ENCODE measurements around the gene CHST7. TPM values are rescaled to one million over a fixed set of nuclear protein-coding genes. Genes with fewer than 3 reads are reported as not detected.

The CHST7 gene
- total and polyA plus RNA-seq, 2 of the 13 experiments (the other 11 are each of a cell fraction or from before 2014, with no cell fraction given), result 2.4 to 5.2 TPM

- TF ChIP-seq EHMT2 (IDR thresholded peaks at IDR 0.05; ENCODE audit: borderline replicate concordance, low read depth, low read length), result no peak
Observed at GRCh38 chrX:46601283-46601682, 27.7 kb downstream of the CHST7 start (continued).

- Histone ChIP-seq H3K9ac (ENCODE audit: insufficient read depth, low read depth, low read length) (no peak overlapping the region), H3K36me3 (replicated peaks in 1 of 2; ENCODE audit: control insufficient read depth in 1 of 2, insufficient read depth in 2 of 2, low read length in 2 of 2) (no peaks in the 10 kb centered on the region; a peak in 1 of 5 replicates), H3K79me2 (ENCODE audit: insufficient read depth, low read length) (no peaks in the 10 kb centered on the region), H3K4me2 (ENCODE audit: low read depth, low read length) (no peak overlapping the region), H4K20me1 (ENCODE audit: insufficient read depth, low read length) (no peaks in the 10 kb centered on the region), H3K4me1 (ENCODE audit: insufficient read depth, low read length) (no peaks in the 10 kb centered on the region), H2AFZ (ENCODE audit: low read length) (no peak overlapping the region), H3K27me3 (ENCODE audit: control insufficient read depth in 1 of 2, insufficient read depth in 2 of 2, low read length in 2 of 2) (no peaks in the 10 kb centered on the region), H3K27ac (ENCODE audit: extremely low read length, insufficient read depth, low read length) (no peak overlapping the region), H3K4me3 (replicated peaks in 1 of 3; ENCODE audit: insufficient read depth in 1 of 3, low read depth in 2 of 3, low read length in 3 of 3) (no peak overlapping the region), H3K9me3 (ENCODE audit: low read length) (no peaks in the 10 kb centered on the region)
- DNase-seq (ENCODE audit: low spot score) (no peak), ATAC-seq (no peak), FAIRE-seq (peak; percentile 18)
- 97% methylated on average over 6 of the region's 6 CpGs for WGBS (ENCODE audit: low lambda C conversion rate)
- BruUV-seq (replicated peaks), result no TSS peak
- intact Hi-C loops (cut with micrococcal nuclease; ENCODE audit: unreplicated experiment) (no loop called here), in situ Hi-C loops (cut with HindIII; ENCODE audit: extremely low pct_ligation_motif_present, low pct_unique_long_range_greater_than_20kb) (no loop called here)
- CTCF ChIA-PET (ENCODE audit: low intra/inter-chr PET ratio, low total read pairs), result no interaction called here
- POLR2A ChIA-PET, result no interaction called here
- no peak for TF ChIP-seq CBX1 (IDR thresholded peaks at IDR 0.05; ENCODE audit: low read depth)
- TF ChIP-seq GATA4 (IDR thresholded peaks at IDR 0.05; ENCODE audit: borderline replicate concordance, low read depth), result no peak
- no peak for TF ChIP-seq POLR2G (IDR thresholded peaks at IDR 0.05; ENCODE audit: low read depth, low read length)
- TF ChIP-seq REXO4 (CRISPR knock-in tag; IDR thresholded peaks at IDR 0.05; ENCODE audit: borderline replicate concordance), result no peak
- no peak for TF ChIP-seq FOSL1 (CRISPR knock-in tag; IDR thresholded peaks at IDR 0.05; ENCODE audit: borderline replicate concordance)
- no peak for TF ChIP-seq IKZF4 (CRISPR knock-in tag; IDR thresholded peaks at IDR 0.05; ENCODE audit: borderline replicate concordance, low read depth, not compliant biosample characterization)
- TF ChIP-seq NFE2L1 (CRISPR knock-in tag; IDR thresholded peaks at IDR 0.05; ENCODE audit: borderline replicate concordance), result no peak
- TF ChIP-seq BORCS8-MEF2B (CRISPR knock-in tag; IDR thresholded peaks at IDR 0.05), result no peak
- TF ChIP-seq WIZ (CRISPR knock-in tag; IDR thresholded peaks at IDR 0.05), result no peak
- no peak for TF ChIP-seq HNF1A (IDR thresholded peaks at IDR 0.05; ENCODE audit: low read depth)
- TF ChIP-seq HNF1A (CRISPR knock-in tag; IDR thresholded peaks at IDR 0.05; ENCODE audit: borderline replicate concordance), result no peak
- TF ChIP-seq ZNF343 (CRISPR knock-in tag; IDR thresholded peaks at IDR 0.05), result no peak
- no peak for TF ChIP-seq ZNF782 (CRISPR knock-in tag; IDR thresholded peaks at IDR 0.05; ENCODE audit: borderline replicate concordance)
- no peak for TF ChIP-seq ZNF691 (CRISPR knock-in tag; IDR thresholded peaks at IDR 0.05; ENCODE audit: borderline replicate concordance, low read depth)
- TF ChIP-seq CCAR2 (optimal IDR thresholded peaks at IDR 0.05; ENCODE audit: low read depth, low read length), result no peak
- no peak for TF ChIP-seq AKAP8 (CRISPR knock-in tag; IDR thresholded peaks at IDR 0.05)
- no peak for TF ChIP-seq HDAC6 (IDR thresholded peaks at IDR 0.05; ENCODE audit: low read depth, low read length)
- no peak for TF ChIP-seq HNRNPH1 (optimal IDR thresholded peaks at IDR 0.05; ENCODE audit: low read depth, low read length)
Observed at GRCh38 chrX:46602468-46603102, 29.0 kb downstream of the CHST7 start.

All from HepG2 (cell line).